ENCODE data around the gene GRWD1.

GRCh38 chr19:48487544-48487943 is 41.8 kb downstream of the GRWD1 start:
- TF ChIP-seq CTCF (IDR thresholded peaks at IDR 0.05; ENCODE audit: insufficient read depth, low read depth, low read length): no peak
- TF ChIP-seq EZH2 (IDR thresholded peaks at IDR 0.05; ENCODE audit: insufficient read depth, low read length): no peak

Measured in astrocyte (in vitro differentiated cells and primary cell).